ENCODE measurements around the gene DNAJC6. TPM values are rescaled to one million over a fixed set of nuclear protein-coding genes. Genes with fewer than 3 reads are reported as not detected.

DNAJC6 gene
- polyA plus RNA-seq, 2 of the 4 experiments (the other 2 are of a cell fraction): 3.0 to 5.0 TPM

DNA sequence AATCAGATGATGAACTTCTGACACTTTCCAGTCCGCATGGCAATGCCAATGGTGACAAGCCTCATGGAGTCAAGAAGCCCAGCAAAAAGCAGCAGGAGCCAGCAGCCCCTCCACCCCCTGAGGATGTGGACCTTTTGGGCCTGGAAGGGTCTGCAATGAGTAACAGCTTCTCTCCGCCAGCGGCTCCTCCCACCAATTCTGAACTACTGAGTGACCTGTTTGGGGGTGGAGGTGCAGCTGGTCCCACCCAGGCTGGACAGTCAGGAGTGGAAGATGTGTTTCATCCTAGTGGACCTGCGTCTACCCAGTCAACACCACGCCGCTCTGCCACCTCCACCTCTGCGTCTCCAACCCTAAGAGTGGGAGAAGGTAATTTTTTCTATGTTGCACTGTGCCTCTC, 83.2 kb downstream of the DNAJC6 start:
- Histone ChIP-seq H3K27ac (no peak overlapping the region), H3K4me3 (no peak overlapping the region), H3K9me3 (no peaks in the 10 kb centered on the region), H3K4me2 (no peak overlapping the region), H3K4me1 (no peaks in the 10 kb centered on the region)
- no peak for TF ChIP-seq RNF2 (IDR thresholded peaks at IDR 0.05; ENCODE audit: borderline replicate concordance, low read depth)
- TF ChIP-seq ZFP36 (IDR thresholded peaks at IDR 0.05; ENCODE audit: borderline replicate concordance, partially characterized antibody): no peak
- TF ChIP-seq HES2 (IDR thresholded peaks at IDR 0.05): no peak
- no peak for TF ChIP-seq HOXB5 (CRISPR knock-in tag; IDR thresholded peaks at IDR 0.05)
- no peak for TF ChIP-seq EHMT2 (IDR thresholded peaks at IDR 0.05; ENCODE audit: low read depth)
- no peak for TF ChIP-seq FOXS1 (CRISPR knock-in tag; IDR thresholded peaks at IDR 0.05)
- no peak for TF ChIP-seq SREBF2 (IDR thresholded peaks at IDR 0.05)
- TF ChIP-seq, protein P1, sequence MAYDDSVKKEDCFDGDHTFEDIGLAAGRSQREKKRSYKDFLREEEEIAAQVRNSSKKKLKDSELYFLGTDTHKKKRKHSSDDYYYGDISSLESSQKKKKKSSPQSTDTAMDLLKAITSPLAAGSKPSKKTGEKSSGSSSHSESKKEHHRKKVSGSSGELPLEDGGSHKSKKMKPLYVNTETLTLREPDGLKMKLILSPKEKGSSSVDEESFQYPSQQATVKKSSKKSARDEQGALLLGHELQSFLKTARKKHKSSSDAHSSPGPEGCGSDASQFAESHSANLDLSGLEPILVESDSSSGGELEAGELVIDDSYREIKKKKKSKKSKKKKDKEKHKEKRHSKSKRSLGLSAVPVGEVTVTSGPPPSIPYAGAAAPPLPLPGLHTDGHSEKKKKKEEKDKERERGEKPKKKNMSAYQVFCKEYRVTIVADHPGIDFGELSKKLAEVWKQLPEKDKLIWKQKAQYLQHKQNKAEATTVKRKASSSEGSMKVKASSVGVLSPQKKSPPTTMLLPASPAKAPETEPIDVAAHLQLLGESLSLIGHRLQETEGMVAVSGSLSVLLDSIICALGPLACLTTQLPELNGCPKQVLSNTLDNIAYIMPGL (CRISPR knock-in tag; IDR thresholded peaks at IDR 0.05; ENCODE audit: borderline replicate concordance): no peak
- no peak for TF ChIP-seq TFCP2L1 (CRISPR knock-in tag; IDR thresholded peaks at IDR 0.05)
- no peak for TF ChIP-seq JUNB (IDR thresholded peaks at IDR 0.05)
- TF ChIP-seq HDAC2 (IDR thresholded peaks at IDR 0.05): no peak
- TF ChIP-seq JUN (IDR thresholded peaks at IDR 0.05): no peak
- TF ChIP-seq, protein P2, sequence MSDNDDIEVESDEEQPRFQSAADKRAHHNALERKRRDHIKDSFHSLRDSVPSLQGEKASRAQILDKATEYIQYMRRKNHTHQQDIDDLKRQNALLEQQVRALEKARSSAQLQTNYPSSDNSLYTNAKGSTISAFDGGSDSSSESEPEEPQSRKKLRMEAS (IDR thresholded peaks at IDR 0.05): no peak
- TF ChIP-seq FOSL2 (IDR thresholded peaks at IDR 0.05): no peak
- TF ChIP-seq FOSL2 (CRISPR knock-in tag; IDR thresholded peaks at IDR 0.05): no peak
- TF ChIP-seq PBX3 (IDR thresholded peaks at IDR 0.05): no peak
- TF ChIP-seq ZNF302 (CRISPR knock-in tag; IDR thresholded peaks at IDR 0.05): no peak
- no peak for TF ChIP-seq MAZ (IDR thresholded peaks at IDR 0.05; ENCODE audit: borderline replicate concordance, low read depth, low read length)
- no peak for ATAC-seq
- CTCF ChIA-PET: no interaction called here
- no peak for DNase-seq (ENCODE audit: low read depth in 1 of 2, low spot score in 1 of 2)
- POLR2A ChIA-PET: no interaction called here
- no peak for FAIRE-seq
- WGBS (ENCODE audit: missing lambda C conversion rate): 94% methylated on average over 7 of the region's 7 CpGs

GRCh38 chr1:65393347-65393746, 84.0 kb downstream of the DNAJC6 start:
- WGBS (ENCODE audit: missing lambda C conversion rate): 83% methylated on average over 2 of the region's 2 CpGs
- CTCF ChIA-PET: interaction anchor here (0.7 kb wide), 1 partner anchor 11 kb away, joined by 3 read pairs; no protein-coding TSS in a partner anchor
- FAIRE-seq: no peak

DNA sequence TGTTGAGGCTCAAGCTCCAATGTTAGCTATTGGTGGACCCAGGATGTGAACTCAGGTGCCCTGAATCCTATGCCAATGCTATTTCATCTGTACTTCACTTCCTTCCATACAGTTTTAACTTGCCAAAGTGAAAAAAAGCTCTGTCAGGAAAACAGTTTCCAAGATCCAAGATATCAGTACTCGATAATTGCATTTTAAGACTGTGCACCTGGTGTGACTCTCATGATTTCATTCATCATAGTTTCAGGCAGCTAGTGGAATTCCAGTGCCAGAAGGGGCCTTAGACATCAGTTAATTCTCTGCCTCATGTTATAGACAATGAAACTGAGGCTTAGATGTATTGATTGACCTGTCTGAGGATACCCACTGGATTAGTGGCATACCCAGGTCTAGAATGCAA, 84.6 kb downstream of the DNAJC6 start:
- H3K4me1 ChIP-seq: no peaks in the 10 kb centered on the region
- no peak overlapping the region for H3K27ac ChIP-seq
- WGBS (ENCODE audit: missing lambda C conversion rate): 90% methylated on average over 1 of the region's 1 CpG
- no peak overlapping the region for H3K4me2 ChIP-seq
- FAIRE-seq: no peak
- no peak for ATAC-seq
- H3K9me3 ChIP-seq: no peaks in the 10 kb centered on the region
- ChIA-PET POLR2A (no interaction called here), CTCF (interaction anchor here (0.7 kb wide), 1 partner anchor 11 kb away, joined by 3 read pairs; no protein-coding TSS in a partner anchor)
- H3K4me3 ChIP-seq: no peak overlapping the region
- no peak for DNase-seq (ENCODE audit: low read depth in 1 of 2, low spot score in 1 of 2)
- TF ChIP-seq HOXA7 (CRISPR knock-in tag; IDR thresholded peaks at IDR 0.05): no peak
- TF ChIP-seq ZFP36 (IDR thresholded peaks at IDR 0.05; ENCODE audit: borderline replicate concordance, partially characterized antibody): no peak
- no peak for TF ChIP-seq PHF8 (IDR thresholded peaks at IDR 0.05; ENCODE audit: borderline replicate concordance, low read depth)
- no peak for TF ChIP-seq TP53 (CRISPR knock-in tag; IDR thresholded peaks at IDR 0.05)
- no peak for TF ChIP-seq KDM5A (IDR thresholded peaks at IDR 0.05)
- no peak for TF ChIP-seq ZC3H11A (IDR thresholded peaks at IDR 0.05)
- TF ChIP-seq, protein P1 (CRISPR knock-in tag; IDR thresholded peaks at IDR 0.05; ENCODE audit: borderline replicate concordance): no peak
- TF ChIP-seq BHLHE40 (IDR thresholded peaks at IDR 0.05; ENCODE audit: low read depth, low read length): no peak
- no peak for TF ChIP-seq E2F6 (IDR thresholded peaks at IDR 0.05; ENCODE audit: borderline replicate concordance, low read depth)
- TF ChIP-seq MAFK (IDR thresholded peaks at IDR 0.05; ENCODE audit: partially characterized antibody): no peak
- no peak for TF ChIP-seq CBX2 (IDR thresholded peaks at IDR 0.05; ENCODE audit: borderline replicate concordance, low read depth)
- TF ChIP-seq BCL3 (IDR thresholded peaks at IDR 0.05): no peak
- no peak for TF ChIP-seq RARB (CRISPR knock-in tag; IDR thresholded peaks at IDR 0.05)

More at GRCh38 chr1:65393347-65393746, 84.0 kb downstream of the DNAJC6 start:
- Histone ChIP-seq H3K4me2 (no peak overlapping the region), H3K27ac (no peak overlapping the region), H3K9me3 (no peaks in the 10 kb centered on the region), H3K4me1 (no peaks in the 10 kb centered on the region), H3K4me3 (no peak overlapping the region)
- DNase-seq (ENCODE audit: low read depth in 1 of 2, low spot score in 1 of 2) (no peak), ATAC-seq (no peak)
- TF ChIP-seq FOSL2 (IDR thresholded peaks at IDR 0.05) (no peak), FOSL2 (CRISPR knock-in tag; IDR thresholded peaks at IDR 0.05) (0 out of 2 replicates have a peak, but pooled peaks have one; percentile 7), EP300 (IDR thresholded peaks at IDR 0.05) (no peak), ZNF302 (CRISPR knock-in tag; IDR thresholded peaks at IDR 0.05) (no peak)
- POLR2A ChIA-PET: no interaction called here

All from A549 (cell line).